ENCODE data around the gene FLOT2. TPM values are rescaled to one million over a fixed set of nuclear protein-coding genes. Genes with fewer than 3 reads are reported as not detected.

FLOT2 gene
- total RNA-seq, 1 experiment from 2014 or later: 98.1 TPM

DNA sequence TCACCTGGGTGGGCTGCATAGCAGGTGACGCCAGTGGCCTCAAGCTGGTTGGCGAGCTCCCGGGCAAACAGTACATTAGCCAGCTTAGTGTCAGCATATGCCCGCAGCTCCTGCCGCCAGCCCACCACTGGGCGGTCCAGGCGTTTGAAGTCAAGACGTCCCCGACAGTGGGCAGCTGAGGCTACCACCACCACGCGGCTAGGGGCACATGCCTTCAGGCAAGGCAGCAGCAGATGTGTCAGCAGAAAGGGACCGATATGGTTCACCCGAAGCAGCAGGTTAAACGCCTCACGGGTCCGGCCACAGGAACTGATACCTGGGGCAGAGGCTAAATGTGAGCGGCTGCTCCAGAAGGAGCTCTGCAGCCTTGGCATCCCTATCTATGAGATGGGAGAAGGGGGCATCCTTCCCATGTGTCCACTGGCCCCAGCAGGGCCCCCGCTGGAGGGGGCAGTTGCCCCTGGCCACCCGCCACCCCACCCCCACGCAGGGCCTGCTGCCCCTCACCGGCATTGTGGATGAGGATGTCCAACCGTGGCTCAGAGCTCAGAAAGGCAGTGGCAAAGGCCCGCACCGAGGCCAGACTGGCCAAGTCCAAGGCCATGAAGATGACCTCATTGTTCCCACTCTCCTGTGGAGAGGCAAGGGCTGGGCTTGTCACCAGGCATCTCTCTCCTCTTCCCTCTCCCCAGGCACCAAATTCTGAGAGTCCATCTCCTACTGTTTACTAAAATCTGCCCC is 3.6 kb upstream of the FLOT2 start:
- ChIA-PET RAD21 (ENCODE audit: low non-redundant PET in 1 of 2, low total read pairs in 2 of 2, uncharacterized antibody in 2 of 2, unreplicated experiment in 2 of 2) (no interaction called here), CTCF (interaction anchor here (1.0 to 1.9 kb wide), 3 partner anchors 22 to 174 kb away, joined by 4 to 10 read pairs (median 5); no protein-coding TSS in a partner anchor), POLR2A (interaction anchor here (1.8 kb wide), 1 partner anchor 182 kb away, joined by 8 read pairs; the partner anchor contains the start of gene RPL23A)
- Histone ChIP-seq H2AFZ (ENCODE audit: low read depth, low read length, poor library complexity, severe bottlenecking) (no peak overlapping the region), H3K27ac (ENCODE audit: low read depth, low read length) (no peak overlapping the region), H3K27me3 (ENCODE audit: insufficient read depth, low read length) (no peaks in the 10 kb centered on the region), H3K9me3 (ENCODE audit: control insufficient read depth in 1 of 2, insufficient read depth in 1 of 2, low read depth in 1 of 2, low read length in 2 of 2) (no peaks in the 10 kb centered on the region), H3K4me1 (ENCODE audit: control insufficient read depth in 1 of 2, insufficient read depth in 2 of 2, low read length in 2 of 2) (peaks cover 19 to 36% of the 10 kb centered on the region in 2 experiments; a peak in 3 of 4 replicates), H3K4me2 (ENCODE audit: low read length) (peak overlapping the region; percentile 87), H3K4me3 (replicated peaks in 1 of 2; ENCODE audit: low read depth in 1 of 2, low read length in 2 of 2) (peak overlapping the region in 1 of 2 experiments; percentile 84; a peak in 2 of 4 replicates), H3K79me2 (ENCODE audit: insufficient read depth, low read length) (peaks cover 13% of the 10 kb centered on the region; the same call in 1 of the 2 replicates), H3K9ac (ENCODE audit: low read length) (peak overlapping the region; percentile 85; the same call in 1 of the 2 replicates), H3K9me2 (ENCODE audit: insufficient read depth) (no peaks in the 10 kb centered on the region), H4K20me1 (ENCODE audit: insufficient read depth) (no peaks in the 10 kb centered on the region), H3K36me3 (ENCODE audit: control insufficient read depth in 1 of 2, insufficient read depth in 2 of 2, low read length in 2 of 2) (0 out of 4 replicates have a peak, but pooled peaks cover 5 to 6% of the 10 kb centered on the region in 2 experiments)
- TF ChIP-seq ELF1 (IDR thresholded peaks at IDR 0.05; ENCODE audit: borderline replicate concordance, low read depth) (no peak), CBX3 (IDR thresholded peaks at IDR 0.05; ENCODE audit: low read depth) (no peak), ZFX (IDR thresholded peaks at IDR 0.05) (no peak), CEBPB (IDR thresholded peaks at IDR 0.05; ENCODE audit: low read depth) (no peak), EZH2phosphoT487 (IDR thresholded peaks at IDR 0.05; ENCODE audit: borderline replicate concordance) (no peak), FOSL1 (IDR thresholded peaks at IDR 0.05; ENCODE audit: low read depth) (no peak), SIN3A (IDR thresholded peaks at IDR 0.05; ENCODE audit: low read depth) (no peak)
- TF ChIP-seq, protein P1, sequence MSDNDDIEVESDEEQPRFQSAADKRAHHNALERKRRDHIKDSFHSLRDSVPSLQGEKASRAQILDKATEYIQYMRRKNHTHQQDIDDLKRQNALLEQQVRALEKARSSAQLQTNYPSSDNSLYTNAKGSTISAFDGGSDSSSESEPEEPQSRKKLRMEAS (IDR thresholded peaks at IDR 0.05): no peak
- TF ChIP-seq, protein P2, sequence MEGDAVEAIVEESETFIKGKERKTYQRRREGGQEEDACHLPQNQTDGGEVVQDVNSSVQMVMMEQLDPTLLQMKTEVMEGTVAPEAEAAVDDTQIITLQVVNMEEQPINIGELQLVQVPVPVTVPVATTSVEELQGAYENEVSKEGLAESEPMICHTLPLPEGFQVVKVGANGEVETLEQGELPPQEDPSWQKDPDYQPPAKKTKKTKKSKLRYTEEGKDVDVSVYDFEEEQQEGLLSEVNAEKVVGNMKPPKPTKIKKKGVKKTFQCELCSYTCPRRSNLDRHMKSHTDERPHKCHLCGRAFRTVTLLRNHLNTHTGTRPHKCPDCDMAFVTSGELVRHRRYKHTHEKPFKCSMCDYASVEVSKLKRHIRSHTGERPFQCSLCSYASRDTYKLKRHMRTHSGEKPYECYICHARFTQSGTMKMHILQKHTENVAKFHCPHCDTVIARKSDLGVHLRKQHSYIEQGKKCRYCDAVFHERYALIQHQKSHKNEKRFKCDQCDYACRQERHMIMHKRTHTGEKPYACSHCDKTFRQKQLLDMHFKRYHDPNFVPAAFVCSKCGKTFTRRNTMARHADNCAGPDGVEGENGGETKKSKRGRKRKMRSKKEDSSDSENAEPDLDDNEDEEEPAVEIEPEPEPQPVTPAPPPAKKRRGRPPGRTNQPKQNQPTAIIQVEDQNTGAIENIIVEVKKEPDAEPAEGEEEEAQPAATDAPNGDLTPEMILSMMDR (IDR thresholded peaks at IDR 0.05 in 2 of 3, conservative IDR thresholded peaks at IDR 0.05 in 1 of 3; ENCODE audit: borderline replicate concordance in 1 of 3, insufficient read depth in 1 of 3, low read depth in 2 of 3, low read length in 2 of 3): no peak
- no TSS peak for BruUV-seq (replicated peaks)
- intact Hi-C loops (cut with micrococcal nuclease): loop anchor here (5.0 to 10.0 kb wide), 2 partner anchors 139 to 256 kb away; partner anchors contain the start of gene BLTP2
- ATAC-seq: no peak
- DNase-seq (ENCODE audit: low read depth, low spot score): no peak

All from HCT116 (cell line).